GM23338 (cell line): Measurements from ENCODE around the gene MAS1L. TPM values are rescaled to one million over a fixed set of nuclear protein-coding genes. Genes with fewer than 3 reads are reported as not detected.

Source experiments
- ATAC-seq: fragments of 200-7000 bp; cut with Tn5 transposase; 3 replicates; pipeline ENCODE4 v1.9.1; 2020
- DNase-seq: peaks from one replicate; pipeline ENCODE4 v3.0.0-alpha.2; 2015; ENCODE audit warnings: low spot score
- H2AFZ ChIP-seq: fragments of 200-600 bp; sonication (generic); 2 replicates; pipeline ENCODE4 v1.8.0; 2016; ENCODE audit warnings: antibody characterized with exemption, mild to moderate bottlenecking, moderate library complexity
- H3F3A ChIP-seq: fragments of 200-600 bp; sonication (generic); replicated peaks from 2 replicates; pipeline ENCODE4 v1.8.0; 2017; ENCODE audit warnings: antibody characterized with exemption, mixed run types, low read depth
- H3K27ac ChIP-seq: fragments of 200-600 bp; sonication (generic); 2 replicates; pipeline ENCODE4 v1.6.1; 2016; ENCODE audit warnings: low read depth
- H3K27me3 ChIP-seq: fragments of 200-600 bp; sonication (generic); 2 replicates; pipeline ENCODE4 v1.8.0; 2016; ENCODE audit warnings: mild to moderate bottlenecking, mixed run types, moderate library complexity; ENCODE audit not compliant: insufficient read depth
- H3K36me3 ChIP-seq: fragments of 200-600 bp; sonication (generic); 2 replicates; pipeline ENCODE4 v1.8.0; 2016; ENCODE audit warnings: mild to moderate bottlenecking; ENCODE audit not compliant: insufficient read depth
- H3K4me1 ChIP-seq: fragments of 200-600 bp; sonication (generic); 2 replicates; pipeline ENCODE4 v1.8.0; 2016; ENCODE audit warnings: mild to moderate bottlenecking, moderate library complexity; ENCODE audit not compliant: insufficient read depth
- H3K4me2 ChIP-seq: fragments of 200-600 bp; sonication (generic); 2 replicates; pipeline ENCODE4 v1.7.1; 2017; ENCODE audit warnings: mixed run types
- H3K4me3 ChIP-seq: fragments of 200-600 bp; sonication (generic); 2 replicates; pipeline ENCODE4 v1.6.1; 2016; ENCODE audit warnings: mixed run types
- H3K79me2 ChIP-seq: fragments of 200-600 bp; sonication (generic); replicated peaks from 2 replicates; pipeline ENCODE4 v1.8.0; 2017; ENCODE audit warnings: mild to moderate bottlenecking; ENCODE audit not compliant: insufficient read depth
- H3K9me2 ChIP-seq: fragments of 200-600 bp; sonication (generic); 2 replicates; pipeline ENCODE4 v1.8.0; 2017; ENCODE audit not compliant: insufficient read depth
- H4K20me1 ChIP-seq: fragments of 200-600 bp; sonication (generic); replicated peaks from 2 replicates; pipeline ENCODE4 v1.8.0; 2017; ENCODE audit warnings: mild to moderate bottlenecking; ENCODE audit not compliant: insufficient read depth
- H3K27ac Mint-ChIP-seq: 2 replicates; pipeline ENCODE4 v1.8.0; 2020; ENCODE audit warnings: inconsistent platforms, mild to moderate bottlenecking, moderate library complexity, mixed read lengths
- H3K27me3 Mint-ChIP-seq: 3 replicates; pipeline ENCODE4 v1.8.0; 2022; ENCODE audit warnings: low read depth, mild to moderate bottlenecking, moderate library complexity, mixed read lengths, inconsistent platforms; ENCODE audit not compliant: insufficient read depth, poor library complexity
- H3K36me3 Mint-ChIP-seq: 3 replicates; pipeline ENCODE4 v1.8.0; 2021; ENCODE audit warnings: low read depth, mild to moderate bottlenecking, inconsistent platforms, moderate library complexity, mixed read lengths
- H3K4me1 Mint-ChIP-seq: 3 replicates; pipeline ENCODE4 v1.8.0; 2020; ENCODE audit warnings: mild to moderate bottlenecking, inconsistent platforms, mixed read lengths
- H3K4me3 Mint-ChIP-seq: 3 replicates; pipeline ENCODE4 v1.8.0; 2021; ENCODE audit warnings: moderate library complexity, mild to moderate bottlenecking, inconsistent platforms, mixed read lengths
- H3K9me3 Mint-ChIP-seq: 3 replicates; pipeline ENCODE4 v1.8.0; 2020; ENCODE audit warnings: moderate library complexity, mild to moderate bottlenecking, inconsistent platforms, mixed read lengths
- EZH2 ChIP-seq: fragments of 200-600 bp; sonication (generic); IDR thresholded peaks from one replicate; pipeline ENCODE4 v1.8.0; 2017; ENCODE audit warnings: antibody characterized with exemption, mild to moderate bottlenecking, low read depth; ENCODE audit not compliant: unreplicated experiment
- EZH2phosphoT487 ChIP-seq: fragments of 200-600 bp; sonication (generic); IDR thresholded peaks from one replicate; pipeline ENCODE4 v1.8.1; 2018; ENCODE audit warnings: antibody characterized with exemption; ENCODE audit not compliant: unreplicated experiment
- JUNB ChIP-seq: IDR thresholded peaks from one replicate; pipeline ENCODE4 v1.6.1; 2016; ENCODE audit warnings: antibody characterized with exemption; ENCODE audit not compliant: unreplicated experiment
- NANOG ChIP-seq: IDR thresholded peaks from 2 replicates; pipeline ENCODE4 v1.6.1; 2016; ENCODE audit warnings: antibody characterized with exemption, borderline replicate concordance
- POLR2AphosphoS5 ChIP-seq: IDR thresholded peaks from 2 replicates; pipeline ENCODE4 v1.6.1; 2016; ENCODE audit warnings: antibody characterized with exemption, low read depth
- REST ChIP-seq: IDR thresholded peaks from one replicate; pipeline ENCODE4 v1.6.1; 2018; ENCODE audit warnings: antibody characterized with exemption; ENCODE audit not compliant: unreplicated experiment
- STAT1 ChIP-seq: IDR thresholded peaks from one replicate; pipeline ENCODE4 v1.6.1; 2016; ENCODE audit warnings: antibody characterized with exemption; ENCODE audit not compliant: unreplicated experiment
- ZNF114 ChIP-seq: fragments of 250-450 bp; sonication (Bioruptor Pico); IDR thresholded peaks from 2 replicates; pipeline ENCODE4 v1.5.0; 2020; ENCODE audit warnings: mild to moderate bottlenecking, moderate library complexity
- ZNF462 ChIP-seq: fragments of 250-450 bp; sonication (Bioruptor Pico); IDR thresholded peaks from 2 replicates; pipeline ENCODE4 v1.5.0; 2020; ENCODE audit warnings: mild to moderate bottlenecking, moderate library complexity
- polyA plus RNA-seq: library from polyadenylated mRNA; unstranded; fragments of >200 nt; fragmentation: Nextera tagmentation; extraction: Ambion mirVana; gene quantifications from 2 replicates; pipeline ENCODE4 v1.2.1, GENCODE V29; 2016
- total RNA-seq: library from RNA; depleted of rRNA; stranded (reverse); fragments of >200 nt; shearing (Covaris generic); gene quantifications from 2 replicates; pipeline ENCODE4 v1.2.3, GENCODE V29; 2014

The MAS1L gene
- total and polyA plus RNA-seq, 2 experiments from 2014 or later = not detected

DNA sequence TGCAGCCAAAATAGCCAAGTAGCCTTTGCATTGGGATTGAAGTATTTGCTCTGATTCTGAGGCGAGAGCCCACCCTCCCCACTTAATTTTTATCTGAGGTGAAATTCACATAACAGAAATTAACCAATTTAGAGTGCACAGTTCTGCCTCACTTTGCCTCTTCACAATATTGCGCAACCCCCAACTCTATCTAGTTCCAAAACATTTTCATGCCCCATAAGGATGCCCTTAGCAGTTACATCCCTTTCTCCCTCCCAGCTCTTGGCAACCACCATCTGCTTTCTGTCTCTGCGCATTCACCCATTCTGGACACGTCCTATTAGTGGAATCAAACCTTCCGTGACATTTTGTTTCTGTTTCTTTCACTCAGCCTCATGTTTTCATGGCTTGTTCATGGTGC is 9.0 kb downstream of the MAS1L start:
- no peaks in the 10 kb centered on the region for H3K36me3 ChIP-seq
- H3F3A ChIP-seq = no peaks in the 10 kb centered on the region
- Mint-ChIP-seq H3K4me1 (no peaks in the 10 kb centered on the region), H3K36me3 (no peaks in the 10 kb centered on the region), H3K27me3 (peaks cover 5% of the 10 kb centered on the region), H3K9me3 (no peaks in the 10 kb centered on the region; the same call in 2 of the 3 replicates), H3K4me3 (no peak overlapping the region), H3K27ac (no peak overlapping the region)
- DNase-seq (no peak), ATAC-seq (no peak)
- H3K4me2 ChIP-seq = no peak overlapping the region
- no peaks in the 10 kb centered on the region for H3K4me1 ChIP-seq
- H3K27ac ChIP-seq = no peak overlapping the region
- peaks cover 29% of the 10 kb centered on the region for H3K9me2 ChIP-seq
- no peaks in the 10 kb centered on the region for H3K79me2 ChIP-seq
- TF ChIP-seq REST = no peak
- no peak overlapping the region; the same call in 1 of the 2 replicates for H2AFZ ChIP-seq
- H3K27me3 ChIP-seq = no peaks in the 10 kb centered on the region
- no peaks in the 10 kb centered on the region for H4K20me1 ChIP-seq
- no peak overlapping the region for H3K4me3 ChIP-seq

- peaks cover 5% of the 10 kb centered on the region for H3K27me3 Mint-ChIP-seq
- H3K9me2 ChIP-seq = peaks cover 32% of the 10 kb centered on the region
- no peaks in the 10 kb centered on the region for H3K27me3 ChIP-seq
- H3K4me3 Mint-ChIP-seq = no peak overlapping the region
- no peak overlapping the region for H3K4me3 ChIP-seq
- no peaks in the 10 kb centered on the region for H3K79me2 ChIP-seq
- H3K4me1 ChIP-seq = no peaks in the 10 kb centered on the region
- H3K36me3 Mint-ChIP-seq = no peaks in the 10 kb centered on the region
- no peak for DNase-seq
- no peaks in the 10 kb centered on the region for H3K36me3 ChIP-seq
- no peaks in the 10 kb centered on the region; the same call in 1 of the 3 replicates for H3K9me3 Mint-ChIP-seq
- H3K4me2 ChIP-seq = no peak overlapping the region
- H3K27ac ChIP-seq = no peak overlapping the region
- no peaks in the 10 kb centered on the region for H3K4me1 Mint-ChIP-seq
- H4K20me1 ChIP-seq = no peaks in the 10 kb centered on the region
- no peak for ATAC-seq
- H3K27ac Mint-ChIP-seq = no peak overlapping the region
- no peak overlapping the region for H2AFZ ChIP-seq
- no peaks in the 10 kb centered on the region for H3F3A ChIP-seq
- TF ChIP-seq EZH2 (no peak), STAT1 (no peak), JUNB (no peak), REST (no peak), ZNF114 (CRISPR knock-in tag) (no peak), EZH2phosphoT487 (no peak), ZNF462 (CRISPR knock-in tag) (no peak), NANOG (no peak), POLR2AphosphoS5 (no peak)
These were observed 9.8 kb downstream of the MAS1L start for GRCh38 chr6:29477923-29478450.
